ENCODE results near the gene GDF7.

DNA sequence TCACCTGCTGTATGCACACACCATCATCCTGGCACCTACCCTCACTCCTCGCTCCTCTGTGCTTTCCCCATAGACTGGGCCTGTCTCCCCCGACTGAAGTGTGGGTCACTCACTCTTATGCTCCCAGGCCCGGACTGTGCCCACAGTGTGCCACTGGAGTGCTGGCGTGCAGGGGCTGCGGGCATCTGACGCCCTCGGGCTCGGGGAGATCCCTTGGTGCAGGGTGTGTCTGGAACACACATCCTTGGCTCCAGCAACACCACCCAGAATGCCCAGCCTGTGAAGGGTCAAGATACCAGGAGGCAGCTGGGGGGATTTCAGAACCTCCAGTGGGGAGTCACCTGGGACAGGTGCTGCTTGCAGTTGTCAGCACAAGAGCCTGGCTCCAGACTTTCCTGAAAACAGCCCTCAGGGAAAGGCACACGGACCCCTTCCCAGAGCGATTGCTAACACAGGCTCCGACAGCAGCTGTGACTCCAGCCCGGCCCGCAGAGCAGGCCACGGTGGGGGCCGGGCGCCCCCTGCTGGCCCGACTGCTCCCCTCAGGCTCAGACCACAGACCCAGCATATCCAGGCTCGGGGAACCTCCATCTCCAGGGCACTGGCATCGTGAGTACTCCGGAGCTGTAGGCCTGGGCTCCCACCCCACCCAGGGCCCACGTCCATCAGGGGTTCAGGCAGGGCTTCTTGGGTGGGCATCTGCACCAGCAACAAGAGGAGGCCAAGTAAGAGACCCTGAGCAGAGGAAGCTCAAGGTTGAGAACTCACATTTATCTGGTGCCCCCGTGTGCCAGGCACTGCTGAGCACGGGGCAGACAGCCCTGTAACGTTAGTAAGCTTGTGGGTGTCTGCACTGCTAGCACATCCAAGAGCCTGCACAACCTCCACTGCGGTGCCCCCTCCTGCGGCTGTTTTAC, 24.6 kb upstream of the GDF7 start:
- TF ChIP-seq EZH2phosphoT487 (IDR thresholded peaks at IDR 0.05; ENCODE audit: low read depth) (no peak), CTCF (IDR thresholded peaks at IDR 0.05; ENCODE audit: low read depth, low read length) (peak; percentile 87)
